Stimulated activated CD4-positive, alpha-beta T cell treated with anti-CD3 and anti-CD28 coated beads, TNF-alpha, amount 100 ng/mL, for 48 hours (primary cell): ENCODE data around the gene E2F1.

Source experiments
- DNase-seq, 3 donors: peaks; one replicate each; pipeline ENCODE4 v3.0.0-alpha.2; 2020; ENCODE audit warnings: low read depth in 3 of 3

Gene E2F1

DNA sequence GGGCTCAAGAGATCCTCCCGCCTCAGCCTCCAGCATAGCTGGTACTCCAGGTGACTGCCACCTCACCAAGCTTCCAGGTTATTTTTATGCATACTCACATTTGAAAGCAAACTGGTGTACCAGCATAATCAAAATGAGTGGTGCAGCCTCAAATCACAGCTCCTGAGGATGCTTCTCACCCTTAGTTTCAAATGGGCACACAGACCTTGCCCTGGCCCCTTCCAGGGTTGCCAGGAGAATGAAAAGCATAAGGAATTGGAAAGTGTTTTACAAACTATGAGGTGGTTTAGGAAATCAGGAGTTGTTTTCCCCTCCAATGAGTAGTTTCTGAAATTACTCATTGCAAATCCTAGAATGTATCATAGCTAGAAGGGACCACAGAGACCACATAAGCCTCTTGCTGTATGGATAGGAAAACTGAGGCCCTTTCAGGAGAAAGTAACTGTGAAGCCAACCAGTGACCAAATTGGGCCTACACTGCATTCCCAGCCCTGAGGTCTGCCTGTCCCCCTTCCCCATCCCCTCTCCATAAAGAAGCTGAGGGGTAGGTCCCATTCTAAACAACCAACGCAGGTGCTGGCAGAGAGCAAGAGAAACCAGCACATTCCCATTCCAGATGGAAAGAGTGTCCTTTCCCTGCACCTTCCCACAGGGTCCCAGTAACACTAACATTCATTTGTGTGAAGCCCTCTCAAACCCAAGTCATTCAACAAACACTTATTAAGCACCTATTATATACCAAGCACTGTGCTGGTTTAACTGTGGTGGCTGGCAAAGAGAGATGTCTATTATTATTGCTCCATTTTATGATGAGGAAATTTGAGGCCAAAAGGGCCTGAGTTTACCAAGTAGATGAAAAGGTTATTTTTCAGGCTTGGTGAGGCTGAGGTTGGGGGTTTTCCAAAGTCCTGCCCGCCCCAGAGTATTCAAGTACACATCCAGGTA, 2.1 kb upstream of the E2F1 start:
- no peak for DNase-seq

DNA sequence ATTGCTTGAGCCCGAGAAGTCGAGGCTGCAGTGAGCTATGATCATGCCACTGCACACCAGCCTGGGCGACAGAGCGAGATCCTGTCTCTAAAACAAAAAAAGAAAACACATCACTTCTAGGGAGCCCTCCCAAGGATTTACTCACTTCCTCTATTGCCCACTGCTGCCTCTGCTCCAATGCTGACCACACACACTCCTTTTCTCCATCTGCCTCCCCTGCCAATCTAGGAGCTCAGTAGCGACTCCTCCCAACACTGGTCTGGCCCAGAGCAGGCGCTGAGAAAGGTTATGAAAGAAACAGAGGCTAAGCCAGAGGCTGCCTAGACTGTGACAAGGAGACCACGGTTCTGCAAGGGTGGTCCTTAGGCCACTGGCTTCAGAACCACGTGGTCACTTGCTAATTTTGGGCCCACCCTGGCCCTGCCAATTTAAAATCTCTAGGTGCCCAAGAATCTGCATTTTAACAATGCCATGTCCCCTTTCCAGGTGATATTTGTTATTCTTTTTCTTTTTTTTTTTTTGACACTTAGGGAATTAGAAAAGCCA, 1.3 kb upstream of the E2F1 start:
- no peak for DNase-seq

DNA sequence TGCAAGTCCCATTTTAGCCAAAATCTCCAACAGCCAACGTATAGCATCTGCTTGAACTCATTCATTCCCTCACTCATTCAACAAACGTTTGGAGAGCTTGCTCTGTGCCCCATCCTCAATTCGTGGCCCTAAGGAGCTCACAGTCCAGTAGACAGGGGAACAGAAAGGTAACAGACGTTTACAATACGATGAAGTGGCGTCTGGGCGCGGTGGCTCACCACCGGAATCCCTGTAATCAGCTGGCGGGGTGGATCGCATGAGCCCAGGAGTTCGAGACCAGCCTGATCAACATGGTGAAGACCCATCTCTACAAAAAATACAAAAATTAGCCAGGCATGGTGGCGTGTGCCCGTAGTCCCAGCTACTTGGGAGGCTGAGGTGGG, 790 bp upstream of the E2F1 start:
- no peak for DNase-seq

DNA sequence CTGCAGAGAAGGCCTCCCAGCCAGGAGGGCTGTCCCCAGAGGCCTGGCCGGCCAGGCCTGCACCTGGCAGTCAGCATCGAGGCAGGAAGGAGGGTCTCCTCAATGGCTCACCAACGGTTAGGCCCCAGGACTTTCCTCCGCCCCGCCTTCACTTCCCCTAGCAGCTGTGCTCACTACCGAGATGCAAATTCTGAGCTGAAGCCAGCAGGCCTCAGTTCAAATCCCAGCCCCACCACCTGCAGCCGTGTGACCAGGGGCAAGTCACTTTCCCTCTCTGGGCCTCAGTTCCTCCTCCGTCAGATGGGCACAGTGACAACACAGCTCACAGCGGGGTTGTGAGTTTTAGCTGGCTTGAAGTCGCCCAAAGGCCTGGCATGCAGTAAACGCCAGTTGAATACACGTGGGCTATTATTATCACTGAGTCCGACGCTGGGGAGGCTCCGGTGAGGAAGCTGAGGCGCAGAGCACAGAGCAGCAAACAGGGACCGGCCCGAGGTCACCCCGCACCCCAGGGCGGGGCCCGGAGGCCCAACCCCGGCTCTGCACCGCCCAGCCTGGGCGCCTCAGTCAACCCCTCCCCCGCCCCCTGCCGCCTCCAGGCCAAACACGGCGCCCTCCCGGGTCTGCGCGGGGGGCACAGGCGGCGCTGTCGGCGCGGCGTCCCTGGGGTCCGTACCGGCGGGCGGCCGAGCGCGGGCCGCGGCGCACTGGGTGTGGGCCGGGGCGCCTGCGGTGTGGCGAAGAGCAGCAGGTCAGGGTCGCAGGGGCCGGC, 671 bp downstream of the E2F1 start:
- peak; percentile 33 to 79 (median 57) for DNase-seq

DNA sequence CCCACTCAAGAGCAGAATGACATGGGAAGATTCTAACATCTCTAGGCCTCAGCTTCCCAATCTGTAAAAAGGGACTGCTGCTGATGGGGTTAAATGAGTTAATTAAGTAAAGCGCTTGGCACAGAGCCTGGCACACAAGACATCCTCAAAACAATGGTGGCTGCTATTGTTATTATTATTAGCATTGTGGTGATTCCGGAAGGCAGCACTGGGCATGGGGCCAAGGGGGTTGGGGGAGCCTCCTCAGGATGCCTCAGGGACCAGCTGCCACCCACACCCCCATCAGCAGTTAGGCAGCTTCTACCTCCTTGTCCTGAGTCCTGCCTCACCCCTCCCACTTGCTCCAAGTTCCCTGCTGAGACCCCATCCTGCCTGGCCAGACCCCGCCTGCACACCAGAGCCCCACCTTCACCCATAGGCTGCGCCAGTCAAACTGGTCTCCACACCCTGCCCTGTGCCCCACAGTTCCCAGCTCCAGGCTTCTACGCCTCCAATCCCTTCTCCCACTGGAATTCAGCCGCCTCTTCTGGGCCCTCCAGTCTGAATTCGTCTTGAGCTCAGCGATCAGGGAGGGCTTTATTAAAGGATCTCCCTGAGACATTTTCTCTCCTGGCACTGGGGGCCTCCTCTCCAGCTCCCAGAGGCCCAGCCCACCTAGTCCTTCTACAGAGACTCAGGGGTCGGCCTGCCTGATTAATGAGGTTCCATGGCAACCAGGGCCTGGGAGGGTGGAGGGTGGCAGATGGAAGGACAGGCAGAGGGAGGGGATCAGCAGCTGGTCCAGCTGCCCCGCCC, 1.5 kb downstream of the E2F1 start:
- DNase-seq, result no peak

DNA sequence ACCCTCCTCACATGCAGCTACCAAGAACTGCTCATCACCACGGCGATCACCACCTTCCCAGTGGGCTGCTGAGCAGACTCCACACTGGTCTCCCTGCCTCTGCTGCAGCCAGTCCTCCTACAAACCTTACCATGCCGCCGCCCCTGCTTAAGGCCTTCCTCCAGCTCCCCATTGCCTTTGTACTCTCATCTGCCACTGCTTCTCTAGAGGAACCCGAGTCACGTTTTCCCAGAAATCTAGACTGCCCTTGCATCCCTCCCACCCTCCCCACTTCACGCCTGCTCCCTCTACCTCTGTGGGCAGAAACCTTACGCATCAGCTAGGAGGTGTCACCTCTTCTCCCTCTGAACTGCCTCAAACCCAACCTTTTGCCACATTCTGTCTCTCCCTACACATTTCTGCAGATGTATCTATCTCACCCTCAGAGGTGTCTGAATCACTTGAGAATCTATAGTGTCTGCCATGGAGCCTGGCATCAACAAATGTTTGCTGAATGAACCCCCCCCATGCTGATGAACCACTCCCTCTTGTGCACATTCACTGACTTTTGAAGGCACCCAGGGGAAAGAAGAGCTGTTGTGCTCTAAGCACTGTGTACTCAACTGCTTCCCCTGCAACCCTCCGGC, 4.3 kb downstream of the E2F1 start:
- DNase-seq, result no peak

DNA sequence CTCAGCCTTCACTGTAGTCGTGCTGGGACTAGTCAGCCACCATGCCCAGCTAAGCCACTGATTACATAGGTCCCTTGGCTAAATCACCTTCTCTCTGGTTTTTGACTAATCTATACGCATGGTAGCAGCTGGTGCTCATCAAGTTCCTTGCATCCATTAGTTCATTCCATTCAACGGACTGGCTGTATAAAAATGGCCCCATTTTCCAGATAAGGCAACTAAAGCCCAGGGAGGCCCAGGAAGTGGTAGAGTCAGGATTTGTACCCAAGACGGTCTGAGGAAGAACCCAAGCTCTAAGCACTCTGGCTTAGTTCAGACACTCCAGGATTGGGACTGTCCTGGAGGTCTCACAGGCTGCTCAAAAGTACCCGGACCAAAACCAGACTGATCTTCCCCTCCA, 4.9 kb downstream of the E2F1 start:
- DNase-seq, result no peak

DNA sequence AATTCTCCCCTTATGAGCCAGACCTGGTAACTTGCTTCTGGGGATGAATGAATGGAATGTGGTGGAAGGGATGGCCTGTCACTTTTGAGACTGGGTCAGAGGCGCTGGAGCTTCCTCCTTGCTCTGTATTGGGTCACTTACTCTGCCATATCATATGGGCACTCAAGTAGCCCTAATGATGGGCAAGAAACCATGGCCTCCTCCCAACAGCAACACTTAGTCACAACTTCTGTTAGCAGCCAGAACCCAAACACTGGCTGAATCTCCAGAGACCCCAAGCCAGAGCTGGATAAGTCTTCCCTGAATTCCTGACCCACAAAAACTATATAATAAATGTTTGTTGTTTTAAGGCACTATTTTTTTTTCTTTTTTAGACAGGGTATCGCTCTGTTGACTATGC, 5.5 kb downstream of the E2F1 start:
- no peak for DNase-seq

DNA sequence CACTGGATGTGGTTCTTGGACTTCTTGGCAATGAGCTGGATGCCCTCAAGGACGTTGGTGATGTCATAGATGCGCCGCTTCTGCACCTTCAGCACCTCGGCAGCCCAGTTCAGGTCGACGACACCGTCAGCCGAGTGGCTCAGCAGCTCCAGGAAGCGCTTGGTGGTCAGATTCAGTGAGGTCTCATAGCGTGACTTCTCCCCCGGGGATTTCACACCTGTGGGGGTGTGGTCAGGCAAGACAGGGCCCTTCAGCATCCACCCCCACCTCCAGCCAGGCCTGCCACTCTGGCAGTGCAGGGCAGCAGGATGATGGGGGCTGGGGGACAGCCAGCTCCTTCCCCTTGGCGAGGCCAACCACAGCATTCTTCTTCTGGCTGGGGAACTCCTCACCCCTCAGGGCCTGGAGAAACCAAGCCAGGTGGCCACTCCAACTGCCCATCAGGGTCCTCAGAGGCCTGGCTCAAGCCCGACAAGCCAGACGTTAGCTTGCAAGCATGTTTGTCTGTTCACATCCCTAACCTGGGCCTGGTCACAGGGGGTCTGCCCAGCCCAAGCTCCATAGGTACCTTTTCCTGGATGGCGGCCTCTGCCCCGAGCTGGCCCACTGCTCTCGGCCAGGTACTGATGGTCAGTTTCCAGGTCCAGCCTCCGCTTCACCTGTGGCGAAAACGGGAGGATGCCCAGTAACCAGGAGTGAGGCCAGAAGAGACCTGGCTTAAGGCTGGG, 6.3 kb downstream of the E2F1 start:
- DNase-seq, result no peak

DNA sequence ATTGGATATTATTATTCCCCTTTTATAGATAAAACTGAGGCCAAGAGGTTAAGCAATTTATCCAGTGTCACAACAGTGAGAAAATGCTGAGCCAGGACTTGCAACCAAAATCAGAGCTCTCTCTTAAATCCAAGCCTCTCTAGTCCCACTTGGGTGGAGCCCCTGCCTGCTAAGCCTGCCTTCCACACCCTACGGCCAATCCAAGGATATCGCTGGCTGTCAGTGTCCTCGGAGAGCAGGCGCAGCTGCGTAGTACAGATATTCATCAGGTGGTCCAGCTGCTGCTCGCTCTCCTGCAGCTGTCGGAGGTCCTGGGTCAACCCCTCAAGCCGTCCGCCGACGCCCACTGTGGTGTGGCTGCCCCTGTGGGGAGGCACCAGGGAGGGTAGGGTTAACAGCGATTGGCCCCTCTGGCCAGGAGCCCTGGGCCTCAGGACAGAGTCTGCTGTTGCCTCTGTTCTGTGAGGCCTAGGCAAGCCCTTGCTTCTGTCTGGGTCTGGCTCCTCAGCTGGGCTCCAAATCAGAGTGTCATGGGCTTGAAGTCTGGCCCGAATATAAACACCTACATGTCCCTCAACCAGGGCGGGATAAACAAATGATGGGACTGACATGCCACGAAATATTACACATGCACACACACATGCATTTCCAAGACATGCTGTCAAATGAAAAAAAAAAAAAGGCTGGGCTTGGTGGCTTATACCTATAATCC, 8.0 kb downstream of the E2F1 start:
- no peak for DNase-seq

DNA sequence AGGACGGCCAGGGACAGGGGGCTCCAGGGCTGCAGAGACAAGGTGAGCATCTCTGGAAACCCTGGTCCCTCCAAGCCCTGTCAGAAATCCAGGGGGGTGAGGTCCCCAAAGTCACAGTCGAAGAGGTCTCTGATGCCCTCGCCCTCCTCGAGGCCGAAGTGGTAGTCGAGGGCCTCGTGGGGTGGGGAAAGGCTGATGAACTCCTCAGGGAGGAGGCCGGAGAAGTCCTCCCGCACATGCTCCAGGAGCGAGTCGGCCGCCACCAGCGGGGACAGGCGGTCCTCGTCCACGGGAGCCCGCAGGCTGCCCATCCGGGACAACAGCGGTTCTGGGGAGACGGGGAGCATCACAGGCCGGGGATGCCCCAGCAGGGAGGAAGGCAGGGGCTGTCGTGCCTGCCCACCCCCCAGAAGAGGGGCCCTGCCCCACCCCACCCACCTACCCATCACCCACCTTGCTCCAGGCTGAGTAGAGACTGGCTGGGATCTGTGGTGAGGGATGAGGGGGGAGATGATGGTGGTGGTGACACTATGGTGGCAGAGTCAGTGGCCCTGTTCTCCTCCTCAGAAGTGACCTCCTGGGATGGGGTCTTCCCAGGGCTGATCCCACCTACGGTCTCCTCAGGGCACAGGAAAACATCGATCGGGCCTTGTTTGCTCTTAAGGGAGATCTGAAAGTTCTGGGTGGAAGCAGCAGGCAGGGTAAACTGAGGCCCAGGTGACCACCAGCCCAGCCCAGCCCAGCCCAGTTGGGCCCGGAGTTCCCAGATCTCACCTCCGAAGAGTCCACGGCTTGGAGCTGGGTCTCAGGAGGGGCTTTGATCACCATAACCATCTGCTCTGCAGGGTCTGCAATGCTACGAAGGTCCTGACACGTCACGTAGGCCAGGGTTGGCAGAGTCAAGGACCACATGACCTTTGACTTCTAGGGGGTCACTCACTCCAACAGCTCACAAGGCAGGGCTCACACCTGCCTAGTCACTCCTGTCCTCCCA, 9.2 kb downstream of the E2F1 start:
- DNase-seq, result no peak

DNA sequence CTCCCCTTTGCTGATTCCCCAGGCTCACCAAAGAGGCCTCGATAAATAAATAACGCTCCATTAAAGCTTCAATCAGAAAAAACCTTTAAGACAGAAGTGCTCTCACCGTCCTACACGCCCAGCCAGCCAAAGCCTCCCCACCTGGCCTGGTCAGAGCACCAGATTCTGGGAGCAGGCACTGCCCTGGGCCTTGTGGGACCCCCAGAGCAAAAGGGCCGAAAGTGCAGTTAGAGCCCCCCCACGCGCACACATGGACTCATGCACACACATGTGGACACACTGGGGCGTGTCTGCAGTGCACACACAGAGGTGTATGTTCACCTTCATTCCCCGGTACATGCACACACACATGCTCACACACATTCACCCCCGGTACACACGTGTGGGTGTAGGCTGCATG, 10.1 kb downstream of the E2F1 start:
- DNase-seq, result no peak

DNA sequence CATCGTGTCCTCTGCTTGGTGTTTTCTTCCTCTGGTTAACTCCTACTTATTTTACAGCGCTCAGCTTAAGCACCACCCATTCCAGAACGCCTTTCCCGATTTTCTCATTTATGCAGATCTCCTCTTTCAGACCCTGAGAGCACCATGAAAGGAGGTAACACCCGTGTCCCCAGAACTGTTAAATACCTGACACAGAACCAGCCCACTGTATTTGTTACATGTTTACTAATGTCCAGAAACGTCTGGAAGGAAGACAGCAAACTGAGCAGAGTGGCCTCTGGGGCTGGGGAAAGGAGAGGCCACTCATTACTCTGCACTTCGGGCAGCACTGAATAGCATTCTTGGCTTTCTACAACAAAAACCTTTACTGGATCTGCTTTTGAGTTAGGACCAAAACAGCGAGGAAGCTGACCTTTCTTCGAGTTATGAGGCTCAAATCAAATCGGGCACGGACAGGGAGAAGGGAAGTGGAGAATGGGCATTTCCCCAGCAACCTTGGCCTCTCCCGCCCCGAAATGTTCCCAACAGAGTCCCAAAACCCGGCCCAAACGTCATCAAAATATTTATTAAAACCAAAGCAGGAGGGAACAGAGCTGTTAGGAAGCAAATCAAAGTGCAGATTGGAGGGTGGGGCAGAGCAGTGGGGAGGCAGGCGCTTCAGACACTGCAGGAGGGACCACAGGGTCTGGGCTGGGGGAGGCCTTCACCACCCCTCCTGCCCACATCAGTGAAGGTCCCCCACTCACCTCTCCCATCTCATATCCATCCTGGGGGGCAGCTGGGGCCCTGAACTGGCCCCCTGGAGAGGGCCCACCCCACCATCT, 10.8 kb downstream of the E2F1 start:
- DNase-seq, result no peak

DNA sequence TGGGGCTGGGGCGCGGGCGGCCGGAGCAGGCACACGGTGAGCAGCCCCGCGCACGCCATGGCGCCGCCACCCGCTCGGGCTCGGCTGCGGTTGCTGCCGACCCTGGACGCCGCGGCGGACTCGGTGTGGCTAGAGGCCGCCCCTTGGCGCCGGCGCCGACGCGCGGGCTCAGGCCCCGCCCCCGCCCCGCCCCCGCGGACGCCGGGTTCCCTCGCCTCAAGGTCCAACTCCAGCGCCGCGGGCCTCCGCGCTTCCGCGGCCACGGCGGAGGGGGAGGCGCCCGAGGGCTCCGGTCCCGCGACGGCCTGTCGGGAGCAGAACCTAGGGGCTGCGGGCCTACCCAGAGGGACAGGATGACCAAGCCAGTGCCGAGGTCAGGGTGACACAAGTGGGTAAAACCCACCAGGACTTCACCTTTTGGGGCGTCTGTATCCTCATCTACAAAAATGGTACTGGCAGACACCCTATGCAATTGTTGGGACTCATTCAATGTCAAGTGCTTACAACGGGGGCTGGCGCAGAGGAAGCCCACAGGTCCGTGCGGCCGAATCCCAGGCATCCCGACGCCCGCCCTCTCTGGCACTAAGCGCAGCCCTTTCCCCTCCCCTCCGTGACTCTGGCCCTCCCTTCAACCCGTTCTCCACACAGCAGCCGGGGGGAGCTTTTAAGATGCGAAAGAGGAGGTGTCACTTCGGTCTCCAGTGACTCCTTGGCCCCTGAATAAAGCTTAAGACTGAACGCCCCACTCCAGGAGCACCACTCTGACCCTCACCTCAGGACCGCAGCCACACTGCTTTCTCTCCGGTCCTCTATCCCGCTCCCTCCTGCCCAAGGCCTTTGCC, 11.7 kb downstream of the E2F1 start, which contains the start of gene NECAB3:
Gene NECAB3 (minus strand): TSS at position 135 of the 842 bp plus-strand sequence. CDS start 76 bp downstream, at position 59.
- DNase-seq, result peak in 2 of 3 donors; percentile 53 to 61

DNA sequence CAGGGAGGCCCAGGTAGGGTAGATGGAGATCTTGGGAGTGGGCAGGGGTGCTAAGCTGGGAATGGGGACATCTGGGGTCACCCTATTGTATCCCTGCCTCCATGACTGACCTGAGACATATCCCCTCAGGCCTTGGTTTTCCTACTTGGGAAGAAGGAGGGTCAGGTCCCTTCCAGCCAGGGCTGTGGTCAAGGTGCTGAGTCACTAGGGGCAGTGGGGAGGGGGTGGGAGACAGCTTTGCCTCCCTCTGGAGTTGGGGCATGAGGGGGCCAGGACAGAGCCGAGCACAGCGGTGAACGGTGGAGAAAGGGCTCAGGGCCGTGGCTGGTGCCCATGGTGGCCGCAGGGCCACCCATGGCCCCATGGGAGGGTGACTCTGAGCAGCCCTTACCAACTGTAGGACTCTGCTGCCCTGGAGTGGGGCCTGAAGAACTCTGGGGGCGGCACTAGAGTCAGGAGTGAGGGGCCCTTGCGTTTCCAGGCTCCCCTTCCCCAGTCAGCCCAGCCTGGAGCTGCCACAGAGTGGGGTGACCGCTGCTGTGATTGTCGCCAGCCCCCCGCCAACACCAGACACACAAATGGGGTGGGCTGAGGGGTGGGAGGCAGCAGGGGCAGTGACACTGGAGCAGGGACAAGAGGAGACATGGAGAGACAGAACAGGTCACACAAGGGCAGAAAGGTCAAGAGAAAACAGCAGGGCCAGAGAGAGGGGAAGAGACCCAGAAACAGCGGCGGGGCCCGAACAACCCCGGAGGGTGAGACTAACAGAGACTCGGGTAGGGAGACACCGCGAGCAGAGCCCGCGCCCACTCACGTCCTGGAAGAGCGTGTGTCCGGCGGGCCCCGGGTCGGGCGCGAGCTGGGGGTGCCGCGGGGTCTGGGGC, 12.5 kb downstream of the E2F1 start:
- no peak for DNase-seq

DNA sequence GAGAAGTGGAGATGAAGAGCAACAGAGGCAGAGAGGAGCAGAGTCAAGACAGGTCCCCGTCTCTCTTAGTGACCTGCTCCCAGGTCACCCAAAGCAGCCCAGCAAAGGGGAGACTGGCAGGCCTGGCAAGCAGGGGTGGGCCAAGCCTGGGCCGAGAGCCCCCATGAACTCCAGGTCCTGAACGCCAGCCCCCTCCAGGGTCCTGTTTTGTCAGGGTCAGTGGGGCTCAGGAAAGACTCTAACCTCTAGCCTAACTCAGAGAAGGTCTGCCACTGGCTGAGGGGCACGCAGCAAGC, 13.1 kb downstream of the E2F1 start:
- DNase-seq, result no peak
